Measurements from ENCODE around the gene WNT8B.
A peak's percentile ranks its signal among the peaks of the same experiment; 100 is the strongest.

Gene WNT8B

GRCh38 chr10:100462709-100463108, at the start of gene WNT8B:
TSS of gene WNT8B (plus strand) at chr10:100463009. CDS start at chr10:100463169, 160 bp downstream.
- no peak for DNase-seq

DNA sequence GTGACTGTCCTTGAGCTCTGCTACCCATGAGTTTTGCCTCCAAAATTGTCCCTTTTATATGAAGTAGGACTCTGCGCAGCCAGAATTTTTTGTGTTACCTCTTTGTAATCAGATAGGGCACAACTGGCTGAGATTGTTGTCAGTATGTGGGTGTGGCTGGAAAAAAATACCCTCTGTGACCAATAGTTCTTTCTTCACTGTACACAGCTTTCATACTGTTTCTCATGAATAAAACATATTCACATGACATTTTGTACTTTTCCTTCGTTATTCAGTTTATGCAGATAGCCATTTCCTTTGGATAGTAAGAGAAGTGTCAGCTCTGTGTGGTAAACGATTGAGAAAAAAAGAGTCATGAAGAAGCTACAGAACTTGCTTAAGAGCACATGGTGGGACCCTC, 49.6 kb upstream of the WNT8B start:
- no peak for DNase-seq

- DNase-seq, result no peak
Measured at GRCh38 chr10:100419911-100420449, 42.8 kb upstream of the WNT8B start.

DNA sequence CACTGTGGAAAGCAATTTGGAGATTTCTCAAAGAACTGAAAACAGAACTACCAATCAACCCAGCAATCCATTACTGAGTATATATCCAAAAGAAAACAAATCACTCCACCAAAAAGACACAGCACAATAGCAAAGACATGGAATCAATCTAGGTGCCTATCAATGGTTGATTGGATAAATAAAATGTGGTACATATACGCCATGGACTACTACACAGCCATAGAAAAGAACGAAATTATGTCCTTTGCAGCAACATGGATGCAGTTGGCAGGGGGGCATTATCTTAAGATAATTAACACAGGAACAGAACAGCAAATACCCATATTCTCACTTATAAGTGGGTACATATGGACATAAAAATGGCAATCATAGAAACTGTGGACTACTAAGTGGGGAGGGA, 35.4 kb upstream of the WNT8B start:
- no peak for DNase-seq

DNA sequence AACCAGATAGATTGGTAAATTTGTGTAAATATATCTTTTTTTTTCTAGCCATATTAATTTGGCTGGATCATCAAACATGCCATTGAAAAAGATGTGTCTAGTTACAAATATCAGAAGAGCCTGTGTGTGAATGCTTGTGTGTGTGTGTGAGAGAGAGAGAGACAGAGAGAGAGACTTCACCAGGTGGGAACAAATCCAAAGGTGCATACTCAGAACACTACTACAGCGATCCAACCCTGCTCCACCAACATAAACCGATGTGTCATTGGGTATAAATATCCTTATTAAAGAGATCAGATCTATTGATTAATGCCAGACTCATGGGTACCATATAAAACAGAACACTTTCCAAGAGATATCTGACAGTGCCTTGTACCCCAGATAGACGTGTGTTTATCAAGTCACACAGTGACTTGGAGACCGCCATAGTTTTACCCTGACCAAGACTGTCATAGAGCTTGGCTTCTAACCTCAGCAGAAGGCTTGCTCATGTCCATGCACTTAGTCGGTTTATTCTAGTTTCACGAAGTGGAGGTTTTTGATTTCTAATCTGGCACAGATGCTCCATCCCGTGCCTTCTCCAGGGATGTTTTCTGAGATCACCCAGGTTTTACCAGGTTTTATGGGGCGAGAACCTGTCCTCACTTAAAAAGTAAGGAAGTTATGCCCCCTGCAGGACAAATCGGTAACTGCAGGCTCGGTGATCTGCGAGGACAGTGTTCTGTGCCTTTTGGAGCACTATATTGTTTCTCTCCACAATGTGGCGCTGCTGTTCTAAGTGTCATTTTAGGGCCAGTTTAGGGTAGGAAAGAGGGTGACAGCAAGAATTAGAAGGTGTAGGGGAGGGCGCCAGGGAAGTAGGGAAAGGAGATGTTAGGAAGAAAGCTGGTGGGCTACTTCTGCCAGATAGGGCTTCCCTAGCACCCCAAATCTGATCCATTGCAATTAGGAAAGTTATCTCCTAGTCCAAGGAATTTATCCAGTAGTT, 29.3 kb upstream of the WNT8B start:
- DNase-seq, result peak; percentile 92

GRCh38 chr10:100436255-100436654, 26.6 kb upstream of the WNT8B start:
- DNase-seq, result no peak

GRCh38 chr10:100438674-100439315, 24.0 kb upstream of the WNT8B start:
- no peak for DNase-seq

- no peak for DNase-seq
Measured at GRCh38 chr10:100442548-100442947, 20.3 kb upstream of the WNT8B start.

DNA sequence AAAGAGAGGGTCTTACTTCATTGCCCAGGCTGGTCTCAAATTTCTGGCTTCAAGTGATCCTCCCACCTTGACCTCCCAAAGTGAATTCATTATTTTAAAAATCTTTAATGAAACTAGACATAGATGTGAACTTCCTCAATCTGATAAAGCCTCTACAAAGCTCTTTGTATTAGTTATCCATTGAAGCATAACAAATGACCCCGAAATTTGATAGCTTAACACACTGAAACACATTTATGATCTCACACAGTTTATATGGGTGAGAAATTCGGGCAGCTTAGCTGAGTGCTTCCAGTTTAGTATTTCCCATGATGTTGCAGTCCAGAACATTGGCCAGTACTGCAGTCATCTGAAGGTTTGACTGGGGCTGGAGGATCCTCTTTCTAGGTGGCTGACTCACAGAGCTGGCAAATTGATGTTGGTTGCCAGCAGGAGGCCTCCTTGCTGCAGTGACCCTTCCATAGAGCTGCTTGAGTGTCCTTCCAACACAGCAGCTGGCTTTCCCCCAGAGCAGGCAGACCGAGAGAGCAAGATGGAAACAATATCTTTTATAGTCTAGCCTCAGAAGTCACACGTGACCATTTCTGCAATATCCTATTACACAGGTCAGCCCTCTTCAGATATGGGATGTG, 16.6 kb upstream of the WNT8B start:
- no peak for DNase-seq

- no peak for DNase-seq
Measured at GRCh38 chr10:100447663-100448062, 15.1 kb upstream of the WNT8B start.

DNA sequence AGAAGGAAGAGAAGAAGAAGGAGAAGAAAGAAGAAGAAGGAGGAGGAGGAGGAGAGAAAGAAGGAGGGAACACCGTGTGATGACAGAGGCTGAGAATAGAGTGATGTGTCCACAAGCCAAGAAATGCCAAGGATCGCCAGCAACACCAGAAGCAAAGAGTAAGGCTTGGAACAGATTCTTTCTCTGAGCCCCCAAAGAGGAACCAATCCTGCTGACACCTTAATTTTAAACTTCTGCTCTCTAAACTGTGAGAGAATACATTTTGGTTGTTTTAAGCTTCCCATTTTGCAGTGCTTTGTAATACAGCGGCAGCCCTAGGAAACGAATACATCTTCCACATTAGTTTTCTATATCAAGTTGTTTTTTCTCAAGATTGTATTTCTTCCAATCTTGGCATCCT, 13.9 kb upstream of the WNT8B start:
- no peak for DNase-seq

DNA sequence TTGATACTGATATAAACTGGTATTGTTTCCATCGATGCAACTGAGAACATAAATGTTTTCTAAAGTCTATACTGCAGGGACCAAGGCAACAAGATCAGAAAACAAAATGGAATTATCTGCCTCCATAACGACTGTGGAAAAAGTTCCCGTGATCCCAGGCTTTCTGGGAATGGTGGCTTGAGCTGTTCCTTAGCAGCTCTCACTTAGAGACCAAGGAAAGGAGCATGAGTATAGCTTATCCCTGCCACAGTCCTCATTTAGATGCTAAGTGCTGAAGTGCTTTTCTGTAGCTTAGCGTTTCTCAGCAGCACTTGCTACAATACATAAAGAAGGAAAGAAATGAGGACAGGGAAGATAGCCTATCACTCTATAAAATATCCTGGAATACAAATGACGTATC, 5.5 kb downstream of the WNT8B start:
- DNase-seq, result no peak

DNA sequence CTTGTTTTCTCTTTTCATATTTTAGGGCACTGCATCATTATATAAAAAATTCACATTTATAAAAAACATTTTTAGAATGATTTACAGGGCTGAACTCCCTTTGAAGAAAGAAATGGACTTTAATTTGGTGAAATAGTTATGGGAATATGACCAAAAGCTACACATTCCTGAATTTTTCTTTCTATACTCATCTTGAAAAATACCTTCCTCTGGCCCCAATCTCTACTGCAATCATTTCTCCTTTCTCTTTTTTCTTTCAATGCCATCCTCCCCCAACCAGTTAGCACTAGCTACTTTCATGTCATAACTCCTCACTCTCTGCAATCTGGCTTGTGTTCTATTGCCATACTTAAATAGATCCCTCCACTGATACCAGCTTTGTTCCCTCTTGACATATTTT, 6.2 kb downstream of the WNT8B start:
- DNase-seq, result no peak

- DNase-seq, result no peak
Measured at GRCh38 chr10:100469756-100470155, 6.9 kb downstream of the WNT8B start.

- DNase-seq, result no peak
Measured at GRCh38 chr10:100470367-100470766, 7.6 kb downstream of the WNT8B start.

- DNase-seq, result no peak
Measured at GRCh38 chr10:100477970-100478369, 15.2 kb downstream of the WNT8B start.

GRCh38 chr10:100479037-100479436, 16.2 kb downstream of the WNT8B start:
- no peak for DNase-seq

DNA sequence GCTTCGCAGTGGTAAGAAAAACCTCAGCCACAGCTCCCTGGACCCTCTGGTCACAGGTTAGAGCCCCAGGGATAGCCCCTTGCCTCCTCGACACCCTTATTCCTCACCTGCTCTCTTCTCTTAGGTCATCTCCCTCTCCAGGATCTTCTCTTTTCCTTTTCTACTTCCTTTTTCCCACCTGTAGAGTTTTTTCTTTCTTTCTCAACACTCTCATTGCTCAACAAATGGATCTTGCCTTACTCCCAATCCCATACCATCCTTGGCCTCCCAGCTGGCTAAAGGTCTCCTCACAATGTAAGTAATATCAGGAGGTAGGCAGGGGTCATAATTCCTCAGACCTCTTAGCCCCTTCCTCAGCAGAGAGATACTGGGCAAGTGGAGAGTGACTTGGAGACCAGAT, 17.2 kb downstream of the WNT8B start:
- no peak for DNase-seq

DNA sequence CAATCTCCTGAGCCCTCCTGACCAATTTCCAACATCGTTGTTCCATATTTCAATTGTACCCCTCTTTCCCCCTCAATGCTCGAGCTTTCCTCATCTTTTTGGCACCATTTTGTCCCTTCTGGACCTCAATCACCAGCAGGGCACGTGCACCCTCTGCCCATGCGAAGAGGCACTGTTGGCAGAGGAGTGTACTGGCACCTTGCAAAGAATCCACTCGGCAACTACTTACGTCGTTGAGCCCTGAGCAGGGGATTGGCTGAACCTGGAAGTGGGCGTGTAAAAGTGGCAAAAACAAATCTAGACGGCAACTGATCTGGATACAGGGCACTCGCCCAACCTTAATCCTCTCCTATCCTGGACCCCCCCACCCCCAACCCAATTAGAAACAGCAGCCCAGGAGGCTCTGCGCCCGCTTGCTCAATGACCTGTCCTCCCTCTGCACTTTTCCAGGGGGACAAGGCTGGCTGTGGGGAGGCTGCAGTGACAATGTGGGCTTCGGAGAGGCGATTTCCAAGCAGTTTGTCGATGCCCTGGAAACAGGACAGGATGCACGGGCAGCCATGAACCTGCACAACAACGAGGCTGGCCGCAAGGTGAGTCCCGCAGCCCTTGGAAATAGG, 18.8 kb downstream of the WNT8B start:
- peak; percentile 62 for DNase-seq

DNA sequence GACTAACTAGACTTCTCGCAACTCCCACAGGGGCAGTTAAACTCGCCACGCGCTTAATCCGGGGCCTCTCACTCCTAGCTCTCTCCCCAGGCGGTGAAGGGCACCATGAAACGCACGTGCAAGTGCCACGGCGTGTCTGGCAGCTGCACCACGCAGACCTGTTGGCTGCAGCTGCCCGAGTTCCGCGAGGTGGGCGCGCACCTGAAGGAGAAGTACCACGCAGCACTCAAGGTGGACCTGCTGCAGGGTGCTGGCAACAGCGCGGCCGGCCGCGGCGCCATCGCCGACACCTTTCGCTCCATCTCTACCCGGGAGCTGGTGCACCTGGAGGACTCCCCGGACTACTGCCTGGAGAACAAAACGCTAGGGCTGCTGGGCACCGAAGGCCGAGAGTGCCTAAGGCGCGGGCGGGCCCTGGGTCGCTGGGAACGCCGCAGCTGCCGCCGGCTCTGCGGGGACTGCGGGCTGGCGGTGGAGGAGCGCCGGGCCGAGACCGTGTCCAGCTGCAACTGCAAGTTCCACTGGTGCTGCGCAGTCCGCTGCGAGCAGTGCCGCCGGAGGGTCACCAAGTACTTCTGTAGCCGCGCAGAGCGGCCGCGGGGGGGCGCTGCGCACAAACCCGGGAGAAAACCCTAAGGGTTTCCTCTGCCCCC, 19.5 kb downstream of the WNT8B start:
- no peak for DNase-seq

GRCh38 chr10:100482834-100483185, 20.0 kb downstream of the WNT8B start:
- no peak for DNase-seq

DNA sequence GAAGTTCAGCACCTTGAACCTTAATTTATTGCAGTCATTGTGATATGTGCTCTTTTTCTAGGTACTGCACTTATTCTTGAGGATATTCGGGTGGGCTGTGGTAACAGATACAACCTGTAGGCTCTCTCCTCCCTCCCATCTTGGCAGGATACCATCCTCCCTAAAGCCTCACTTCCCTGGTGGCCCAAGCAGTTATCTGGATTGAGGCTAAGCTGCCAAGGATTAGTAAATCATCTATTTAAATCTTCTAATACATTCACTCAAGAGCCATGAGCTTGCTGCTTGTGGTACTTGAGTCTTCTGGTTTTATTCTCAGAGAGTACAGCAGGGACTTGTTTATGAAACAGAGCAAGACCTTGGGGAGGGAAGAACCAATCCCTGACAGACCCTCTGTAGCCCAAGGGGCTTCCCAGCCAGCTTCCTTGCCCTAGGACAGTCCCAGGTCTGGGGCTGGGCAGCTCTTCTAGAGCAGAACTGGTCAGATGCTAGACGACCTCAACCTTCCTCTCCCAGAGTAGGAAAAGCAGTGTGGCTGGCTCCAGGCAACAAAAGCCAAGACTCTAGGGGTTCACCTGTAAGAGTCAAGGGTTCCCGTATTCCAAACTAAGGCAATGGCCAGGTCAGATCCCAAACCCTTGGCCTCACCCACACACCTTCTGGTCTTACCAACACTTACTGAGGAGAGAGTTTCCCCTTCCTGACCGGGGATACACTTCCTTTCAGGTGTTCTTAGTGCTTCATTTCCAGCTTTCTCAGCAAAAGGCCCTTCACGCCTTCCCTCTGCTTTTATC, 21.3 kb downstream of the WNT8B start:
- DNase-seq, result no peak
